GM18517 (cell line): Measurements from ENCODE around the gene TAF1A.

ENCODE experiments used
- ATAC-seq: cut with Tn5 transposase; IDR thresholded peaks from one replicate; pipeline ENCODE4 v1.9.1; 2021; ENCODE audit warnings: mild to moderate bottlenecking, moderate library complexity; ENCODE audit not compliant: unreplicated experiment

TAF1A gene

DNA sequence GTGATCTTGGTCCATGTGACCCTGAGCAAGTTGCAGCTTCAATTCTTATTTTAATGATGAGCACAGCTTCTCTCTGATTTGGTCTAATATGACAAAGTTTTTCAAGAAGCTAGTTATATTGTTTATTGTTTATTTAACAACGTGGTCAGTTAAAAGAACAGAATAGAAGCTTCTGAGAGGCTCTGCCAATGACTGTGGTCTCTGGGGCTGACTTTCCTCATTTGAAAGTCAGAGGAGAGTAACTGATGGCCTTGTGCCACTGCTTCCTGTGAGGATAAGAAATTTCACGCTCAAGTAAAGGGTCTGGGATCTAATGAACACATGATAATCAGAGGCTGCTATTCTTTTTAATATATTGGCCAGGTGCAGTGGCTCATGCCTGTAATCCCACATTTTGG is 49.1 kb downstream of the TAF1A start:
- ATAC-seq, result no peak

DNA sequence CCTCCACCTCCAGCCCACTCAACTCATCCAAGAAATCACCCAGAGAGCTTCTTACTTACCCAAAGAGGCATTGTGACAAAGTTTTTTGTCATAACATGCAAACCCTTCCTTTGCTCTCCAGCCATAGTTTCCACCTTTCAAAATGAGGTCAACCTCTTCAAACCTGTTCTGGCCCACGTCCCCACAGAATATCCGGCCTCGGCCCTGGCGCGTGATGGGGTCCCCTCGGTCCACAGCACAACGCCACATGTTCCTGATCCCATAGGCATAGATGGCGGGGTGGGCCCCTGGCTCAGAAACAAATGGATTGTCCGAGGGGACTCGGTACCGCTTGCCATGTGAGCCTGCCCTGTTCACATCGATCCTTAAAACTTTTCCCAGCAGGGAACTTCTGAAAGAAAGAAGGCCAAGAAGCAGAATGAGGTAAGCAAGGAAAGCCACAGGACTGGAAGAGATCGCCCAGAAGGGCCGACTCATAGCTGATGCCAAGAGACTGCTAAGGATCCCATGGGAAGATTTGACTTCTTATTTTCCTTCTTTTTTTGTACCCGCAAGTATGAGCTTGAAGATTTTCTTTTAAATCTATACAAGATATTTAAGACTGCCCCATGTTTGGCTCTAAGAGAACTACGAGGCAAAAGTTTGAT is 49.7 kb downstream of the TAF1A start:
- no peak for ATAC-seq

DNA sequence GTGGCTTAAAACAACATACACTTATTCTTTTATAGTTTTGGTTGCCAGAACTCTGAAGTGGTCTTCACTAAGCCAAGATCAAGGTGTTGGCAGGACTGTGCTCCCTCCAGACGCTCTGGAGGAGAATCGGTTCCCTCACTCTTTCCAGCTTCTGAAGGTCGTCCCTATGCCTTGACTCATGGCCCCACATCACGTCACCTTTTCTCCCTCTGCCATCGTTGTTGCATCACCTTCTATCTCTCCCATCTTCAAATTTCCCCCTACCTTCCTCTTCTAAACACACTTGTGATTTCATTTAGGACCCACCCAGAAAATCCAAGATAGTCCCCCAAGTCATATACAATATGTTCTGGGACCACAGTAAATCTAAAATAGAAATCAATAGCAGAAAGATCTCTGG is 54.3 kb downstream of the TAF1A start:
- ATAC-seq, result no peak

DNA sequence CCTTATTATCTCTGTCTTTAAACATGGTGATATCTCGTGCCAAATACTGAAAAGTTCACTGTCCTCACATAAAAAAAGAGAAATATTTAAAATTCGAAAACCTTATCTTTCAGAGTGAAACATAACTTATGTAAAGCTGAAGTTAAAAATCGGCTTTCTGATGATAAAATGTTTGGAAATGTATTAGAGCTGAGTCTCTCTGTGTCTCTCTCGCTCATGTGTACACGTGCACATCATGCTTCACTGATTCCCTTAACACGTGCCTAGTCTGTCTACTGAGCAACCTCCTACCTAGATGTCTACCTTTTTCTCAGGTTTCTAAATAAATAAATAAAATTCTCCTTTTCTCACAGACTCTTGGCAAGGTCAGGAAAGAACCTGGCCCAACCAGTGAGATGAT is 58.9 kb downstream of the TAF1A start:
- no peak for ATAC-seq

DNA sequence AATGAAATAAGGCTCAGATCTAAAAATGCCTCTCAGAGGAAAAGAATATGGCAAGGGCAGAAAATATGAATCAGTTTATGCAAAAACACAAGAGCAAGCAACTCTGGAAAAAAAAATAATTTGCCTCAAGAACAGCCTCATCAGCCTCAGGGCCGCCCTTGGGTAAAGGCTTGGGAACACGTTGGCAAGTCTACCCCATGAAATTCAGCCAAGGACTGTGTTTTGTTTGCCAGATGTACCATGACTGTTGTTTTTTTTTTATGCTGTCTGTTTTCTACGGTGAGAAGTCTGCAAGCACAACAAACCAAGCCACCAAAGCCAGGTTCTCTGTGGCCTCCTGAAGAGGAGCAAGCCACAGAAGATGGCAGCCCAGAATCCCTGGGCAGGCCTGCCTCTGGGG is 59.8 kb downstream of the TAF1A start:
- ATAC-seq, result no peak

DNA sequence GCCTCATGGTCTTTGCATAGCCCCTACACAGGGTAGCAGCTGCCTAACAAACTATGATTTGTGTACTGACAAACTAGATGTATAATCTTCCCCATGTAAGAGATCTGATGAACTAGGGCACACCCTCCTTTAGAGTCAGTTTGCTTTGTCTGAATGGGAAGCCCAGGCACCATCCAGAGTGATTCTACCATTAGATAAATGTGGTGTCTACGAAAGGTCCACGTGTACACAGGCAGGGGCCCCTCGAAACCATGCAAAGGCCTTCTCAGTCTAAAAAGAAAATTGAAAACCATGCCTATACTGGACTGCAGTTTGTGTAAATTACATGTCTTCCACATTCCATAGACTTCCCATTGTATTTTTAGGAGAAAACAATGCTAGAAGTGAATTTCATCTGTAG is 60.6 kb downstream of the TAF1A start:
- ATAC-seq, result no peak

DNA sequence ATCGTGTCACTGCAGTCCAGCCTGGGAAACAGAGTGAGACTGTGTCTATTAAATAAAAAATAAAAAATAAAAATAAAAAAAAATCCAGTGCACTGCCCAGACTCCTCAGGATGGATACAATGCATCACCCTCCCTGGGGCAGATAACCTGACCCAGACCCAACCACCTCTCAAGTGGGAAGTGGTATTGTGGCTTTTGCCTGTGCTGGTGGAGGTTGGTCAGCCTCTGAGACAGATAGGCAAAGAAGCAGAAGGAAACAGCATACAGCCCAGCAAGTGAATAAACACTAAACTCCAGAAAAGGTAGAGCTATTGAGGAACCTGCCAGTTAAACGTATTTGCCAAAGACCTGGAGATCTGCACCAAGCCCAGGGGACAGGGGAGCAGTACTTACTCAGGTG is 63.8 kb downstream of the TAF1A start:
- no peak for ATAC-seq

DNA sequence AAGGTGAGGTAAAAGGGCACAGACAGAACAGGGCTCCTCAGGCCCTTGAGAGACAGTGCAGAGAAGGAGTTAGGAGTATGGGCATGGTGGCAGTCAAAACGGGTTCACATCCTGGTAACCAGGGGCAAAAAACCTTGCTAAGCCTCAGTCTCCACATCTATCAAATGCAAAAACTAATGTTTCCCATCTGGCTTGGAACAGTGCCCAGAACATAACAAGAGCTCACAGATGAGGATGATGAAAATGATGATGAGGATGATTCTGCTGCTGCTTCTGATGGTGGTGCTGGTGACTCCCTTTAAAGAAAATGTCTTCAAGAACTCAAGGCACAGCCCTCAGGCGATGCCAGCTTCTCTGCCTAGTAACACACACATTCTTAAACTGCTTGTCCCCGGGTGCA is 65.9 kb downstream of the TAF1A start:
- ATAC-seq, result no peak

DNA sequence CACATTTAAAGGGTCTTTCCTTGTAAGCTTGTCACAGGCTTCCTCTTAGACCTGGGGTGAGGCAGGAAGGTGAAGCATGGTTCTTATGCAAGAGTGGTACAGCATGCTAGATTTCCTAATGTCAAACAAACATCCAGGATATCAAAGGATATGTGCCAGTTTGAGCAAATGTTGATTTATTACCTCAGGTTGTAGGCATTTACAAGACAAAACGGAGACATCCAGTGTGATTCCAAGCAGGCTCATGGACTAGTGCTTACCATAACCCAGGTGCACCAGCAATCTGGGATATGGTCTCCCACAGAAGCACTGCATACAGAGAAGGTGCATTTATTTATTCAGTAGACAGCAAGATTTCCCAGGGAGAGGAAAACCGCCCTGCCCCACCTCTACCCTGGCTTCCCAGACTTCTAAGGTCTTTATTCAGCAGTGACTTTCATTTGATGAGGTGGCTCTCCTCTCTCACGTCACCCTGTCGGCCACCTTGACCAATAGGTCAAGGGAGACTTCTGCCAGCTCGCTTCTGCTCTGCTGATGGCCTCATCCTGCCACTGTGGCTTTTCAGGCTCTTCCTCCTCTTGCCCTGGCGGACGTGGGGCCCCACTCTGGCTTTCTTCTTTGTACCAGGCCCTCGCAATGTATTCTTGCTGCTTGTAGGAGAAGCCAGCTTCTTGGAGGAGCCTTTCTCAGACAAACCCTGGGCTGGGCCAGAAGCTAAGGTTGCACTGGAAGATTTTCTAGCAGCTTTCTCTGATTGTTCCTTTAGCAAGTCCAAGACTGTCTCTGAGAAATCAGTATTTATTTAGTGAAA is 67.4 kb downstream of the TAF1A start:
- ATAC-seq, result no peak

DNA sequence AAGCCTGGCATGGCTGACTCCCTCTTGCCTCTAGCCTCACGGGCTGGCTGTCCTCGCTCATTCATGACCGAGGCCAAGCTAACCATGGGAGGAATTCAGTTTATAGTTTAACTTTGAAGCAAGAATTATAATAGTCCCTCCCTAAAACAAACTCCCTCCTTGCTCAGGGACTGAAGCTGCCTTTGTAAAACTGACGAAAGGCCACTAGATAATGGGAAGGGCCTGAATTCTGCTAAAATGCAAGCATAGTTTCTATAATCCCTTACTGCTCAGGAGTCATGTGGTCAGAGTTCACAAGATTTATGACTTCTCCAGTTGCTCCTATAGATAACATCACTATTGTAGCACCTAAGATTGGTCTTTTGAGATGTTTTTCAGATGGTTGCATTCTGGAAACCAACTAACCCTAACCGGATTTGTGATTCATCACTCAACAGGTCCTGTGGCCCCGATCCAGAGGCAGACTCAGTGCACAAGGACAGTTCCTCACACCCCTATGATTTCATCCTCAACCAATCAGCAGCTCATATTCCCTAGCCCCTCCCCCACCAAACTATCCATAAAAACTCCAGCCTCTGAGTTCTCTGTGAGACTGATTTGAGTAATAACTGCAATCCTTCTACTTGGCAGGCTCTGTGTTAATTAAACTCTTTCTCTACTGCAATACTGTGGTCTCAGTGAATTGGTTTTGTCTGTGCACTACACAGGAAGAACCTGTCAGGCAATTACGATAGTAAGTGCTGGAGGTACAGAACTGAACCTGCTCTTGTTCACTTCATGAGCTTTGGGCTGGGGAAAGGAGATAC is 68.2 kb downstream of the TAF1A start:
- no peak for ATAC-seq
